SK-N-SH treated with all-trans-retinoic acid at 6 μM for 48 hours (cell line): ENCODE results near the gene TMC4.

Experiments
- ATAC-seq: fragments of 200-7000 bp; cut with Tn5 transposase; 3 replicates; pipeline ENCODE4 v1.9.1; 2020; ENCODE audit warnings: mild to moderate bottlenecking, moderate library complexity
- ARNTL ChIP-seq: fragments of 450-650 bp; formaldehyde crosslinking; IDR thresholded peaks from 2 replicates; pipeline ENCODE4 v1.5.0; 2020; ENCODE audit warnings: low read depth, mild to moderate bottlenecking, moderate library complexity, borderline replicate concordance
- BACH2 ChIP-seq: fragments of 250-450 bp; sonication (Bioruptor Pico); IDR thresholded peaks from 2 replicates; pipeline ENCODE4 v1.9.0; 2021; ENCODE audit warnings: mild to moderate bottlenecking, borderline replicate concordance
- CSDC2 ChIP-seq: fragments of 250-450 bp; sonication (Bioruptor Pico); IDR thresholded peaks from 2 replicates; pipeline ENCODE4 v1.5.0; 2020; ENCODE audit warnings: mild to moderate bottlenecking, moderate library complexity
- CSRNP3 ChIP-seq: fragments of 250-450 bp; sonication (Bioruptor Pico); IDR thresholded peaks from 2 replicates; pipeline ENCODE4 v1.5.1; 2021; ENCODE audit warnings: mild to moderate bottlenecking, moderate library complexity
- ESRRG ChIP-seq: fragments of 250-450 bp; sonication (Bioruptor Pico); IDR thresholded peaks from 2 replicates; pipeline ENCODE4 v1.6.1; 2021; ENCODE audit warnings: mild to moderate bottlenecking
- GLIS3 ChIP-seq: fragments of 250-450 bp; sonication (Bioruptor Pico); IDR thresholded peaks from 2 replicates; pipeline ENCODE4 v1.5.0; 2020; ENCODE audit warnings: mild to moderate bottlenecking, moderate library complexity
- ISL1 ChIP-seq: fragments of 250-450 bp; sonication (Bioruptor Pico); IDR thresholded peaks from 2 replicates; pipeline ENCODE4 v2.1.2; 2022; ENCODE audit warnings: mild to moderate bottlenecking, moderate library complexity
- OSR1 ChIP-seq: fragments of 250-450 bp; sonication (Bioruptor Pico); IDR thresholded peaks from 2 replicates; pipeline ENCODE4 v1.8.0; 2022; ENCODE audit warnings: moderate library complexity, mild to moderate bottlenecking, inconsistent platforms
- PATZ1 ChIP-seq: fragments of 250-450 bp; sonication (Bioruptor Pico); IDR thresholded peaks from 2 replicates; pipeline ENCODE4 v1.8.0; 2020; ENCODE audit warnings: mild to moderate bottlenecking, moderate library complexity, borderline replicate concordance
- PPARA ChIP-seq: fragments of 250-450 bp; sonication (Bioruptor Pico); IDR thresholded peaks from 2 replicates; pipeline ENCODE4 v1.5.0; 2020; ENCODE audit warnings: mild to moderate bottlenecking, borderline replicate concordance
- TCF4 ChIP-seq: fragments of 250-450 bp; sonication (Bioruptor Pico); IDR thresholded peaks from 2 replicates; pipeline ENCODE4 v1.8.0; 2021; ENCODE audit warnings: mild to moderate bottlenecking, moderate library complexity, borderline replicate concordance
- TSHZ2 ChIP-seq: fragments of 250-450 bp; sonication (Bioruptor Pico); IDR thresholded peaks from 2 replicates; pipeline ENCODE4 v1.5.0; 2020; ENCODE audit warnings: mild to moderate bottlenecking, moderate library complexity
- ZC3H10 ChIP-seq: fragments of 250-450 bp; sonication (Bioruptor Pico); IDR thresholded peaks from 2 replicates; pipeline ENCODE4 v1.5.1; 2021; ENCODE audit warnings: mild to moderate bottlenecking, moderate library complexity
- ZFP3 ChIP-seq: fragments of 250-450 bp; sonication (Bioruptor Pico); IDR thresholded peaks from 2 replicates; pipeline ENCODE4 v1.5.0; 2020; ENCODE audit warnings: mild to moderate bottlenecking, moderate library complexity
- ZFP30 ChIP-seq: fragments of 450-650 bp; formaldehyde crosslinking; IDR thresholded peaks from 2 replicates; pipeline ENCODE4 v1.5.0; 2022; ENCODE audit warnings: mild to moderate bottlenecking, moderate library complexity
- ZNF70 ChIP-seq: fragments of 450-650 bp; formaldehyde crosslinking; IDR thresholded peaks from 2 replicates; pipeline ENCODE4 v1.5.0; 2020; ENCODE audit warnings: mild to moderate bottlenecking, moderate library complexity

The TMC4 gene

GRCh38 chr19:54156490-54156889 lies 16.5 kb downstream of the TMC4 start:
- TF ChIP-seq CSRNP3 (CRISPR knock-in tag) (no peak), GLIS3 (CRISPR knock-in tag) (no peak), ZFP30 (no peak), ZC3H10 (no peak), ISL1 (CRISPR knock-in tag) (no peak), ESRRG (no peak), PPARA (CRISPR knock-in tag) (no peak), TCF4 (CRISPR knock-in tag) (no peak), PATZ1 (no peak), BACH2 (CRISPR knock-in tag) (no peak), OSR1 (CRISPR knock-in tag) (no peak)
- no peak for ATAC-seq

- TF ChIP-seq CSDC2 (no peak), PPARA (CRISPR knock-in tag) (no peak), TSHZ2 (no peak), BACH2 (CRISPR knock-in tag) (no peak), PATZ1 (no peak)
- no peak for ATAC-seq
These were observed 17.3 kb downstream of the TMC4 start for GRCh38 chr19:54155694-54156093.

GRCh38 chr19:54154603-54155345 lies 18.2 kb downstream of the TMC4 start:
- TF ChIP-seq ARNTL (CRISPR knock-in tag) (no peak), ZNF70 (CRISPR knock-in tag) (no peak), ZFP3 (CRISPR knock-in tag) (no peak), TSHZ2 (no peak), PATZ1 (no peak), GLIS3 (CRISPR knock-in tag) (no peak)
- TF ChIP-seq, all 23 proteins: peak for 0
- ATAC-seq: no peak
